ENCODE results near the gene SLC2A2. TPM values are rescaled to one million over a fixed set of nuclear protein-coding genes. Genes with fewer than 3 reads are reported as not detected.

The SLC2A2 gene
- total RNA-seq, 4 donors from 2014 or later = not detected

DNA sequence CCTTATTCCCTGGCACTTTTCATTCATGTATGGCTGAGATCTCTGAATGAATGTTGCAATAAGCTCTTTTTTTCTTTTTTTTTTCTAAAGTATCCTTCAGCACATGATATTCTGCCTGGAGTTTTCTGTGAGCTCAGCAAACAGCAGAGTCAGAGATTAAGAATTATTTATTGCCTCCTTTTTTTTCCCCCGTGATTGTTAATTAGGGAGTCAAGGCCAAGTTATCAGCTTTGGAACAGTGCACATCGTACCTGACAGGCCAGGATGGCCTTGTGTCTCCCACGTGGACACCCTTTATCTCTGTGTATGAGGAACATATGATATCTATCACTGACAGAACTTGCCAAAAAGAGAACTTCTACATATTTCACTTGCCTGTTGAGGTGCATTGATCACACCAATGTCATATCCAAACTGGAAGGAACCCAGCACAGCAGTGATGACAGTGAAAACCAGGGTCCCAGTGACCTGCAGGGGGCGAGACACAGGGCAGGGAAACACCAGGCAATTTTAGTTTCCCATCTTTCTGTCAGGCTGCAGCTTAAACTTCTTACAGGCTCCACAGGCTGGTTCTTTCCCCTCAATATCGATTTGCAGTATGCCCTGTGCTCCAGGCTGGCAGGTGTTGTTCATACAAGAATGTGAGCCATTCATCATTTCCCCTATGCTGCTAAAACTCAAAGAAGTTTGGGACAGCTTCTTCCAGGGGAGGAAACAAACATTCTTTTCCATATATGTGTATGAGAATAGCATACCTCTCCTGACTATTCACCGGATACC, 8.2 kb downstream of the SLC2A2 start:
- WGBS, 2 donors = 47 to 50% methylated on average over 6 of the region's 6 CpGs
- Histone ChIP-seq H3K4me3 (no peak overlapping the region), H3K27ac (no peak overlapping the region), H3K4me1 (no peaks in the 10 kb centered on the region), H3K9me3 (no peaks in the 10 kb centered on the region), H3K36me3 (no peaks in the 10 kb centered on the region), H3K27me3 (peaks cover 0 to 34% (median 0%) of the 10 kb centered on the region in 4 donors)
- TF ChIP-seq CTCF (IDR thresholded peaks at IDR 0.05) (no peak), POLR2A (IDR thresholded peaks at IDR 0.05) (no peak)
- intact Hi-C loops (cut with DNase I) = no loop called here
- DNase-seq = no peak

DNA sequence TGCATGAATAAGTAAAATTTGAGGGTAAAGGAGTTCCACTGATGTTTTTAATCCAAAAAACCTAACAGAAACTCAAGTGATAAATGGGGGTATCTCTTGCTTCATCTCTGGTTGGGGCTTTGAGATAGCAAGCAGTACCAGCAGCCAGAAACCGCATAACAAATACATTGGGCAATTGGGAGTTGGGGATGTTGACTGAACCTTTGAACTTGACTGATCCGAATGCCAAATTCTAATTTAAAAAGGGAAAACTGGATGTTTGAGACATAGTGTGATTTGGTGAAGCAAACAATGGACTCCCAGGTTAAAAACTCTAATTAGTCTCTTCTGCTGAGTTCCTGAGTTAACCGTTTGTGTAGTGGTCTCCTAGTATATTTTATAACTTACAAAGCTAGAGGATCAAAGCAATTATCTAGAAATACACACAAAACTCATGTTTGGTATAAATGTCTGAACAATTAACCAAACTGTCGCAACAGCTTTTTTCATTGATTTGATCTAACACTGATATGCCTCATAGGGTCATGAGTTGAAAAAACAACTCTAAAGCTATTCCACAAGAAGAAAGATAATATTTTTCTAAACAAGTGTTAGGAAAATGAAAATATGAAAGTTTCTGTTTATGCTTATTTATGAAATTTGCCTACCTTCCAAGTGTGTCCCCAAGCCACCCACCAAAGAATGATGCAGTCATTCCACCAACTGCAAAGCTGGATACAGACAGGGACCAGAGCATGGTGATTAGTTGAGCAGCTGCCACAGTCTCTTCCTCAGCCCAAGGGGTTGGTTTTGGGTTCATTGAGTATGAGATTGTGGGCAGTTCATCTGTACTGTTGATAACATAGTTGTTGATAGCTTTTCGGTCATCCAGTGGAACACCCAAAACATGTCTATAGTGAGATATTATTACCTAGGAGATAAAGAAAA, 12.4 kb downstream of the SLC2A2 start:
- intact Hi-C loops (cut with DNase I) = no loop called here
- TF ChIP-seq POLR2A (IDR thresholded peaks at IDR 0.05) (no peak), CTCF (IDR thresholded peaks at IDR 0.05) (no peak)
- H3K36me3 ChIP-seq = no peaks in the 10 kb centered on the region

GRCh38 chr3:171011873-171012336, 14.6 kb downstream of the SLC2A2 start:
- no peaks in the 10 kb centered on the region for H3K36me3 ChIP-seq
- no peak for TF ChIP-seq POLR2A (IDR thresholded peaks at IDR 0.05)
- H3K4me1 ChIP-seq = no peaks in the 10 kb centered on the region
- DNase-seq = no peak
- H3K27me3 ChIP-seq = no peaks in the 10 kb centered on the region
- H3K27ac ChIP-seq = no peak overlapping the region
- WGBS, 2 donors = 81 to 87% methylated on average over 4 of the region's 4 CpGs
- H3K9me3 ChIP-seq = no peaks in the 10 kb centered on the region
- intact Hi-C loops (cut with DNase I) = no loop called here
- H3K4me3 ChIP-seq = no peak overlapping the region

More for the DNA sequence above, 12.4 kb downstream of the SLC2A2 start:
- no peaks in the 10 kb centered on the region for H3K27me3 ChIP-seq
- 71 to 77% methylated on average over 5 of the region's 5 CpGs for WGBS, 2 donors
- H3K9me3 ChIP-seq = no peaks in the 10 kb centered on the region
- H3K27ac ChIP-seq = no peak overlapping the region
- no peak for DNase-seq
- H3K4me1 ChIP-seq = no peaks in the 10 kb centered on the region
- no peak overlapping the region for H3K4me3 ChIP-seq

GRCh38 chr3:171011109-171011872, 15.2 kb downstream of the SLC2A2 start:
- Histone ChIP-seq H3K4me1 (no peaks in the 10 kb centered on the region), H3K27me3 (no peaks in the 10 kb centered on the region), H3K36me3 (no peaks in the 10 kb centered on the region), H3K27ac (no peak overlapping the region), H3K9me3 (no peaks in the 10 kb centered on the region), H3K4me3 (no peak overlapping the region)
- no peak for TF ChIP-seq CTCF (IDR thresholded peaks at IDR 0.05)
- no peak for TF ChIP-seq POLR2A (IDR thresholded peaks at IDR 0.05)
- intact Hi-C loops (cut with DNase I) = no loop called here
- no peak for DNase-seq
- 72 to 92% methylated on average over 2 of the region's 2 CpGs for WGBS, 2 donors

DNA sequence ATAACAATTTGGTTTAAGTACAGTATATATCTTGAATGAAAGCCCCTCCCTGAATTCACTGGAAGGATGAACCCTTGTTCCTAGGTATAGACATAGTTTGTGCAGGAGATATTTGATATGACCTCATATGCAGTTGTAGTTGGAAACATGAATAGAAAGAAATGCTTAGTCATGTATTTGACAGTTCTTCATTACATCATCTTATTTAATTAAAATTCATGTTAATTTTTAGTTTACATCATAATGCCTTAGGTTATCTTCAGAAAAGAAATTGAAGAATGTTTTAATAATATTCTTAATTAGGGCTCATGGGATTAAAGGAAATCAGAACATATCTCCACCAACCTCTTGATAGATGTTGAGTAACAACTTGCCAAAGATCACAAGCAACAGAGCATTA, 19.2 kb downstream of the SLC2A2 start:
- H3K4me1 ChIP-seq = no peaks in the 10 kb centered on the region

More for the DNA sequence above, 19.2 kb downstream of the SLC2A2 start:
- TF ChIP-seq CTCF (IDR thresholded peaks at IDR 0.05) = no peak
- no peak for TF ChIP-seq POLR2A (IDR thresholded peaks at IDR 0.05)
- DNase-seq = no peak
- H3K4me3 ChIP-seq = no peak overlapping the region
- no peaks in the 10 kb centered on the region for H3K36me3 ChIP-seq
- intact Hi-C loops (cut with DNase I) = no loop called here
- no peaks in the 10 kb centered on the region for H3K9me3 ChIP-seq
- H3K27me3 ChIP-seq = no peaks in the 10 kb centered on the region
- no peak overlapping the region for H3K27ac ChIP-seq
